Stimulated activated CD8-positive, alpha-beta memory T cell treated with anti-CD3 and anti-CD28 coated beads, Interleukin-4, amount 100 ng/mL, for 48 hours (primary cell): Measurements from ENCODE around the gene MAD1L1.

Experiments used
- DNase-seq: peaks from one replicate; pipeline ENCODE4 v3.0.0-alpha.2; 2020

The MAD1L1 gene

GRCh38 chr7:2199528-2199927, 33.2 kb downstream of the MAD1L1 start:
- DNase-seq, result peak; percentile 10

DNA sequence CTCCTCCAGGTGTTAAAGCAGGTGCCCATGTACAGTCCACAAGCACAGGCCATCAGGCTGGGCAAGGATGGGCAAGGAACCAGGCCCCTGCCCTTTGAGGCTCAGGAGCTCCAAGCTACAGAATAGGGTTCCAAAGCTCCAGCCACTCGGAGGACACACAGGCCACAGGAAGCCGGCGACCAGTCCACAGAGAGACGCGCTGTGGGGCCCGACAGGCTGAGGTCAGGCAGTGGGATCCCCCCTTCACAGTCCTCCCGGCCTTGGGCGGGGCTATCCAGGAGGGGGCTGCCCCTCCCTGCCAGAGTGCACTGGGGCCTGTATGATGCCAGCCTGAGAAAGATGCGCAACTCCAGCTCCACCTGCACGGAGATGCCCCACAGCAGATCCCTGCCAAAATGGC, 34.0 kb downstream of the MAD1L1 start:
- peak; percentile 4 for DNase-seq

DNA sequence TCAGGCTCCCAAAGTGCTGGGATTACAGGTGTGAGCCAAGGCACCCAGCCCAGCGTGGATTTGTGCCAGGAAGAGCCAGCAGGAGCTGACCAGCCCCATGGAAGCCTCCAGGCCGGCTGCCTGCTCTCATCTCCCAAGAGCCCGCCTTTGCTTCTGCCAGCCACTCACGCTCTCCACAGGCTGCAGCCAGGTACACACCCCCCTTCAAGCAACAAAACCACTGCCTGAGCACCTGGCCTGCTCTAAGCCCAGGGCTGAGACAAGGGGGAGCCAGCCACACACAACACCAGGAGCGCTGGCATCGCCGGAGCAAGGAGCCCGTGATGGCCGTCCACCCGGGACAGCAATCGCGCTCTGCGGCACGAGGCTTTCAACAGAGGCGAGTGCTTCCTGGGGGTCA, 34.5 kb downstream of the MAD1L1 start:
- no peak for DNase-seq

- DNase-seq, result no peak
Measured at GRCh38 chr7:2197436-2198155, 35.1 kb downstream of the MAD1L1 start.

- no peak for DNase-seq
Measured at GRCh38 chr7:2196381-2197378, 36.1 kb downstream of the MAD1L1 start.

DNA sequence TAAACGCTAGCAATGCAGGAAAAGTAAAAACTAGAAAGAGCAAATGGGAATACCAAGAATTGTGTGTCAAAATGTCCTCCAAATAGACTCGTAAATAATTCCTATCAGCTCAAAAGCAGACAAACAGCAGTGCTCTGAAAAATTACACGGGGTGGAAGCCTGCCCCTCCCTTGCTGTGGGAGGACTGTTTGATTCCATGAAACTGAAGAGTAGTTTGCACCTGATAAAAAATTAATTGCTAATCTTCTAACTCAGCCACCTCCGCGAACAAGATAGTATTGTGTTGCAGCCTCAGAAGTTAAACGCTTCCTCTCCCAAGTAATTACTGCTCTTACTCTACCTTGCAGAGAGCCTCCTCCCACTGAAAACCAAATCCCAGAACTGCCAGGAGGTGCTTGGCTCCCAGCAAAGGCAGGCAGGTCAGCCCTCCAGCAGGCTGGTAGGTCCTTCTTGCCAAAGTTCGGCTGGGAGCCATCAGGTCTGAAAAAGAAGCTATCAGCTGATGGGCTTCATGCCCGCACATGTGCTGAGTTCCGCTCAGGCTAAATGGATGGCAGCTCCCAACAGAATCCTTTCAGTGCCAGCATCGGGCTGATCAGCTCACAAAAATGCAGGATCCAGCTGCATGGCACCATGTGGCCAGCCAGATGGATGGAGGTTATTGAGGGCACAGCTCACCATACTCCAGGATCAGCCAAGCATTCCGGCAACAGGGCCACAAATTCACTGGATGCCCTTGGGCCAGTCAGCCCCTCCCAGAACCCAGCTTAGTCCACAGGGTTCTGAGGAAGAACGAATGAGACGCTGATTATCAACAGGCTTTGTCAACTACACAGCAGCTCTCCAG, 37.1 kb downstream of the MAD1L1 start:
- DNase-seq, result no peak

GRCh38 chr7:2193575-2194305, 39.0 kb downstream of the MAD1L1 start:
- DNase-seq, result peak; percentile 5

- DNase-seq, result peak; percentile 19
Measured at GRCh38 chr7:2192831-2193534, 39.8 kb downstream of the MAD1L1 start.

DNA sequence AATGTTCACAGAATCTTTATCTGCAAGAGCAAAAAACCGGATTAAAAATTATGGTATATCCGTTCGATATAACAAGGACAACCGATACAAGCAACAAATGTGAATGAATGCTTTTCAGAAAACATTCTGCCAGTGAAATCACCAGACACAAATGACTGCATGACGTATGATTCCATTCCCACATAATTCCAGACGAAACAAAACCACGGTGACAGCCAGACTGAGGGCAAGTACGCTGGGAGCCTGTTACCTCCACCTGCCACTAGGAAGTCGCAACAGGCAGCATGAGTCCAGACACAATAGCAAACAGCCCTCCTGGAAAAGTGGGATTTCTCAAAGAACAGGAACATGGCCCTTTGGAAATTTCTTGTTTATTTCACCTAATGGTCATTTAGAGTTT, 41.7 kb downstream of the MAD1L1 start:
- DNase-seq, result no peak

DNA sequence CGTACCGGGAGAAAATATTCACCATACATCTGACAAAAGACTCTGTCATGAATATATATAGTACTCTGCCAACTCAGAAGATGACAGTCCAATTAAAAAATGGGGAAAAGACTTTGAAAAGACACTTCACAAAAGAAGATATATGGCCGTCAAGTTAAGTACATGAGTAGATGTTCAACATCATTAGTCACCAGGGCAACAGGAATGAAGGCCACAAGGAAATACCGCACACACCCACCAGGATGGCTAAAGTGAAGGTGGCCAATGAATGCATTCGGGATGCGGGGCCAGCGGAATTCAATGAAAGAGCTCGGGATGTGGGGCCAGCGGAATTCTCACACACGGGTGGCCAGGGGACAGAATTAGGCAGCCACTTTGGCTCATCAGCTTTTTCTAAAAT, 42.2 kb downstream of the MAD1L1 start:
- DNase-seq, result no peak

GRCh38 chr7:2186166-2186565, 46.6 kb downstream of the MAD1L1 start:
- no peak for DNase-seq

DNA sequence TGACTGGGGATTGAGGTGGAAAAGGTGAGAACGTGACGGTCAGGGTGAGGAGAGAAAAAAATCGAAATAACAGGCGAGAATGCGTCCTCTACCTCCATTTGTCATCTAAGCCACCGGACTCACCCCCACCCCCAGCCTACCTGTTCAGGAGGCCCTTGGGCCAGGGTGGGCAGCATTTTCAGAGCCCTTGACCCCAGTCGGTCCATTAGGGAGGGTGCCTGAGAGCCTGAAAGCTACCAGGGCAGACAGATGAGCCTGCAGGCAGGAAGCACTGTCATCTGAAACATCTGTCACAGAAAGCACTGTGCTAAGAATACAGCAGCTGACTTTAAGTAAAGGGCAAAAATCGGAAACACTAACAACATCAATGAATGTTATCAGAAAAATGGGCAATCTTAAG, 47.0 kb downstream of the MAD1L1 start:
- DNase-seq, result peak; percentile 4

DNA sequence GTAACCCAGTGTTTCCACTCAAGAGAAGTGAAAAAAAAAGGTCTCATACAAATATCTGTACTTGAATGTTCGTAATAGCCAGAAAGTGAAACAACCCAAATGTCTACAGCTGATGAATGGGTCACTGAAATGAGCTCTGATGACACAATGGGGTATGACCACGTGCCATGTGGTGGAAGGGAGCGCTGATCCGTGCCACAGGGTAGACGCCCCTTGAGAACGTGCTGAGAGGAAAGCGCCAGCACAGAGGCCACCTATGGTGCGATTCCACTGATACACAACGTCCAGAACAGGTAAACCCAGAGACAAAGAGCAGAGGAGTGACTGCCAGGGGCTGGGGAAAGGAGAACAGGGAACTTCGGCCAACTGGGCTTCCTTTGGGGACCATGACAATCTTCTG, 50.3 kb downstream of the MAD1L1 start:
- peak; percentile 14 for DNase-seq

DNA sequence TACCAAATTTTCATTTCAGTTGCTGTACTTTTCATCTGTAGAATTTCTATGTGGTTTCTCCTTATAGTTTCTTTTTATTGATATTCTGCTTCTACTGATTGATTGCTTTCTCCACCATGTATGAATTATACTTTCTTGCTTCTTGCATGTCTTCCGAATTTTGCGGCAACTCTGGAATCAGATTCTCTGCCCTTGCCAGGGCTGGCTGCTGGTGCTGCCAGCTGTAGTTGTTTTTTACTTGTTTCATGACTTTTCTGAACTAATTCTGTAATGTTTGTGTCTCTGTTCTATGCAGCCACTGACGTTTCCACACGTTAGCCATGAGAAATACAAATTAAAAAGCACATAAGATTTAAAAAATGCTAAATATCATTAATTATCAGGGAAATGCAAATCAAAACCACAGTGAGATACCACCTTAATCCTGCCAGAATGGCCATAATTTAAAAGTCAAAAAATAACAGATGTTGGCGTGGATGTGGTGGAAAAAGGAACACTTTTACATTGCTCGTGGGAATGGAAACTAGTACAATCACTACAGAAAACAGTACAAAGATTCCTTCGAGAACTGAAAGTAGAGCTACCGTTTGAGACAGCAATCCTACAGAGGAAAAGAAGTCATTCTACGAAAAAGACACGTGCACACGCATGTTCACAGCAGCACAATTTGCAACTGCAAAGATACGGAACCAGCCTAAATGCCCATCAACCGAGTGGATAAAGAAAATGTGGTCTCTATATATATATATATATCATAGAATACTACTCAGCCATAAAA, 51.5 kb downstream of the MAD1L1 start:
- peak; percentile 10 for DNase-seq

DNA sequence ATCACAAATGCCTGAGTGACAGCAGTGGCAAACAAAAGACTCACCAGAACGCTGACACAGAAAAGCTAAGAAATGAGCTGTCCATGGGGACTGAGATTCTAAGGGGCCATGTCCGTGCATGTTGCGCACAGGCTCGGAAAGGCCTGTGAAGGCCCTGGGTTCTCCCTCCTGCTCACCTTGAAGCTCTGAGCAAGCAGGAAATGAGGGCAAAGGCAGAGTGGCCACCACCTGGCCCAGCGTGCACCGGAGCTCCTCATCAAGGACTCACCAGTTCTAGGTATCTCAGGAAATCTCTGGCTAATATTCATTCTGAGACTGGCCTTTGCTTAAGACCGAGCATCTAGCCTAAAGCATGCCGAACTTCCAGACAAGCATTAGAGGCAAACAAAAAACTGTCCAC, 52.7 kb downstream of the MAD1L1 start:
- DNase-seq, result no peak

GRCh38 chr7:2175514-2175913, 57.2 kb downstream of the MAD1L1 start:
- DNase-seq, result no peak

- peak; percentile 10 for DNase-seq
Measured at GRCh38 chr7:2175091-2175490, 57.7 kb downstream of the MAD1L1 start.

GRCh38 chr7:2173189-2173827, 59.4 kb downstream of the MAD1L1 start:
- DNase-seq, result peak; percentile 10

- peak; percentile 13 for DNase-seq
Measured at GRCh38 chr7:2172311-2173188, 60.2 kb downstream of the MAD1L1 start.
